WERI-Rb-1 (cell line): ENCODE measurements around the gene RPL9.

ENCODE experiments used
- DNase-seq: peaks from one replicate; pipeline ENCODE4 v3.0.0-alpha.2; 2020
- H3K27ac ChIP-seq: fragments of 250-450 bp; sonication (Bioruptor Pico); 2 replicates; pipeline ENCODE4 v1.5.1; 2020; ENCODE audit warnings: mild to moderate bottlenecking, moderate library complexity
- H3K27me3 ChIP-seq: fragments of 250-450 bp; sonication (Bioruptor Pico); 2 replicates; pipeline ENCODE4 v1.5.1; 2021; ENCODE audit warnings: mild to moderate bottlenecking, low read depth, moderate library complexity; ENCODE audit not compliant: insufficient read depth, severe bottlenecking
- H3K36me3 ChIP-seq: fragments of 250-450 bp; sonication (Bioruptor Pico); 2 replicates; pipeline ENCODE4 v1.5.1; 2020; ENCODE audit warnings: mild to moderate bottlenecking, moderate library complexity
- H3K4me3 ChIP-seq: 2 replicates; pipeline ENCODE4 v1.5.1; 2011; ENCODE audit warnings: low read depth, mild to moderate bottlenecking, control low read depth, low read length
- H3K9me3 ChIP-seq: fragments of 250-450 bp; sonication (Bioruptor Pico); 2 replicates; pipeline ENCODE4 v1.5.1; 2021; ENCODE audit warnings: mild to moderate bottlenecking, moderate library complexity; ENCODE audit not compliant: severe bottlenecking
- TF ChIP-seq, protein P1 (sequence below): IDR thresholded peaks from 2 replicates; pipeline ENCODE4 v1.5.1; 2011; ENCODE audit warnings: low read depth, mild to moderate bottlenecking, control low read depth, inconsistent platforms, low read length

Gene RPL9

DNA sequence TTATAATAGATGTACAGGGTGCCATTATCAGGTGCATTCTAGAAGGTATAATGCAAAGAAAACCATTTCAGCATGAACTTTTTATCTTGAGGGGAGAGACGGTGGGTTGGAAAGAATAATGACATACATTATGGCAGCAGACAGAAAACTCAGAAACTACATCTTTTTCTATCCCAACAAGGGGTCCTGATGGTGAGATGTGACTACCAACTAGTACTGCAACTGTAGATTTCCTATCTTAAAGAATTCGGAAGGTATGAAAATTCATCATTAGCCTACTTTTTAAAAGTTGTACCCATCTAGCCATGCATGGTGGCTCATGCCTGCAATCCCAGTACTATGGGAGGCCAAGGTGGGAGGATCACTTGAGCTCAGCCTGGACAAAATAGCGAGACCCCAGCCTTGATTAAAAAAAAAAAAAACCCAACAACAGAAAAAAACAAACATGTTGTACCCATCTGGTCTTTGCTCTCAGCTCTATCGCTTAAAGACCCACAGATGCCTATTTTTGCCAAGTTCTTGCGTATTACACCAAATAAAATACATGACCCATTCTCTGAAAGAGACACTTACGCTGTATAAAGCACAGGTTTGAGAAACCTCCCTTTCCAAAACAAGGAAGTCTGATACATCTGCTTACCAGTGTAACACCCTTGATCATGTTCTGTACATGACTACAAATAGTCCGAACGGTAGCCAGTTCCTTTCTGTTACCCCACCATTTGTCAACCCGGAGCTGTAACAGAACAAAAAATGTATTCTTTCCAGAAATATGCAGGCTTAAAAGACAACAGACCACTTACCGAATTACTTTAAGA is 1.6 kb downstream of the RPL9 start:
- no peaks in the 10 kb centered on the region for H3K9me3 ChIP-seq
- DNase-seq = no peak
- H3K36me3 ChIP-seq = peaks cover 73% of the 10 kb centered on the region
- no peak overlapping the region; the same call in 1 of the 2 replicates for H3K4me3 ChIP-seq
- H3K27ac ChIP-seq = peak overlapping the region; percentile 89; the same call in 1 of the 2 replicates
- TF ChIP-seq, protein P1, sequence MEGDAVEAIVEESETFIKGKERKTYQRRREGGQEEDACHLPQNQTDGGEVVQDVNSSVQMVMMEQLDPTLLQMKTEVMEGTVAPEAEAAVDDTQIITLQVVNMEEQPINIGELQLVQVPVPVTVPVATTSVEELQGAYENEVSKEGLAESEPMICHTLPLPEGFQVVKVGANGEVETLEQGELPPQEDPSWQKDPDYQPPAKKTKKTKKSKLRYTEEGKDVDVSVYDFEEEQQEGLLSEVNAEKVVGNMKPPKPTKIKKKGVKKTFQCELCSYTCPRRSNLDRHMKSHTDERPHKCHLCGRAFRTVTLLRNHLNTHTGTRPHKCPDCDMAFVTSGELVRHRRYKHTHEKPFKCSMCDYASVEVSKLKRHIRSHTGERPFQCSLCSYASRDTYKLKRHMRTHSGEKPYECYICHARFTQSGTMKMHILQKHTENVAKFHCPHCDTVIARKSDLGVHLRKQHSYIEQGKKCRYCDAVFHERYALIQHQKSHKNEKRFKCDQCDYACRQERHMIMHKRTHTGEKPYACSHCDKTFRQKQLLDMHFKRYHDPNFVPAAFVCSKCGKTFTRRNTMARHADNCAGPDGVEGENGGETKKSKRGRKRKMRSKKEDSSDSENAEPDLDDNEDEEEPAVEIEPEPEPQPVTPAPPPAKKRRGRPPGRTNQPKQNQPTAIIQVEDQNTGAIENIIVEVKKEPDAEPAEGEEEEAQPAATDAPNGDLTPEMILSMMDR = no peak
- H3K27me3 ChIP-seq = no peaks in the 10 kb centered on the region

DNA sequence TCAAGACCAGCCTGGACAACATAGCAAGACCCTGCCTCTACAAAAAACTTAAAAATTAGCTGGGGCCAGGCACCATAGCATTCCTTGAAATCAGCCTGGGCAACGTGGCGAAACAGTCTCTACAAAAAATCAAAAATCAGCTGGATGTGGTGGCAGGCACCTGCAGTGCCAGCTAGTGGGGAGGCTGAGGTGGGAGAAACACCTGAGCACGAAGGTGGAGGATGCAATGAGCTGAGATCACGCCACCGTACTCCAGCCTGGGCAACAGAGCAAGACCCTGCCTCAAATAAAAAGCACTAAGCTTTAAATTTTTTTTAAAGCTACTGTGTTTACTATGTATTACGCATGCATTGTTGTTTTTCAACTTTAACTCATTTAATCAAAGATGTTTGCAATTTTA is 3.2 kb downstream of the RPL9 start:
- TF ChIP-seq, protein P1 = no peak
- no peak overlapping the region for H3K4me3 ChIP-seq
- no peak overlapping the region for H3K27ac ChIP-seq
- no peaks in the 10 kb centered on the region for H3K9me3 ChIP-seq
- no peaks in the 10 kb centered on the region for H3K27me3 ChIP-seq
- peaks cover 77% of the 10 kb centered on the region for H3K36me3 ChIP-seq
- no peak for DNase-seq

DNA sequence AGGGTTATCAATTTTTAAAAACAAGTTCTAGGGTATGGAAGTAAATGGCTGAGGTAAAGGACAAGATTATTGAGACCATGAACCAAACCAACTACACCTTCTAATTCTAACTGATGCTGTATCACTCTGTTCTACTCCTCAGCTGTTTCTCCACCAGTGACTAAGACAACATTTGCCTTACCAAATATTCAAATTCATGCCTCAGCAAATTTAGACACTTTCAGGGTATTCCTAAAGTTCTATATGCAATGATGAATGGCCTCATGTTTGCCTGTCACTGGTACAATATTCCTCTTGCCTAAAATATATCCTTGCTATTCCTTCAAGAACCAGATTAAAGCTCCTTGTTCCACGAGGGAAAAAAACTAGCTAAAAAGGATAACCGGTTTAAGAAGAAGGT is 5.0 kb downstream of the RPL9 start:
- TF ChIP-seq, protein P1 = no peak
- no peak for DNase-seq
- Histone ChIP-seq H3K27ac (no peak overlapping the region), H3K9me3 (no peaks in the 10 kb centered on the region), H3K36me3 (peaks cover 83% of the 10 kb centered on the region), H3K4me3 (no peak overlapping the region), H3K27me3 (no peaks in the 10 kb centered on the region)

DNA sequence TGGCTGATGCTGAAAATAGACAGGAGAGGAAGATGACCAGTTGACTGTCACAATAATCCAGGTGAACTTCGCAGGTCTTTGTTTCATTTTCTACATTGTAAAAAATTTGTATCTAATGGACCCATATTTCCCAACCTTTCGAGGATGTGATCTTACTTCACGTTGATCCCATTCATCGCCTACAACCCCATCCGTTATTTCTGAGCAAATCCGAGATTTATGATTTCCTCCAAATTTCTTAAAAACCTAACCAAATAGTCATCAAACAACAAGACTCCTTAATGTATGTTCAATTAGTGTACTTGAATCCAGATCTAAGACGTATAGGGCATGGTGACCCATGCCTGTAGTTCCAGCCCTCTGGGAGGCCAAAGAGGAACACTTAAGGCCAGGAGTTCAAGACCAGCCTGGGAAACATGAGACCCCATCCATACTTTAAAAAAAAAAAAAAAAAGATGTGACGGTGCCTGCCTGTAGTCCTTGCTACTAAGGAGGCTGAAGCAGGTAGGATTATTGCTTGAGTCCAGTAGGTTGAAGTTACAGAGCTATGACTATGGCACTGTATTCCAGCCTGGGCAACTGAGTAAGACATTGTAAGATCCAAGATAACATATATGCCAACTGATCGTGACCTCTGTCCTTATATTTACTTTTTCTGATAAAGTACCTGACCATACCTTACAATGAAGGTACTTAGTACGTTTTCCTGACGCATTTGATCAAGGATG is 5.7 kb downstream of the RPL9 start:
- Histone ChIP-seq H3K36me3 (peaks cover 82% of the 10 kb centered on the region), H3K27me3 (no peaks in the 10 kb centered on the region), H3K9me3 (no peaks in the 10 kb centered on the region), H3K4me3 (no peak overlapping the region), H3K27ac (no peak overlapping the region)
- TF ChIP-seq, protein P1 = no peak
- no peak for DNase-seq

DNA sequence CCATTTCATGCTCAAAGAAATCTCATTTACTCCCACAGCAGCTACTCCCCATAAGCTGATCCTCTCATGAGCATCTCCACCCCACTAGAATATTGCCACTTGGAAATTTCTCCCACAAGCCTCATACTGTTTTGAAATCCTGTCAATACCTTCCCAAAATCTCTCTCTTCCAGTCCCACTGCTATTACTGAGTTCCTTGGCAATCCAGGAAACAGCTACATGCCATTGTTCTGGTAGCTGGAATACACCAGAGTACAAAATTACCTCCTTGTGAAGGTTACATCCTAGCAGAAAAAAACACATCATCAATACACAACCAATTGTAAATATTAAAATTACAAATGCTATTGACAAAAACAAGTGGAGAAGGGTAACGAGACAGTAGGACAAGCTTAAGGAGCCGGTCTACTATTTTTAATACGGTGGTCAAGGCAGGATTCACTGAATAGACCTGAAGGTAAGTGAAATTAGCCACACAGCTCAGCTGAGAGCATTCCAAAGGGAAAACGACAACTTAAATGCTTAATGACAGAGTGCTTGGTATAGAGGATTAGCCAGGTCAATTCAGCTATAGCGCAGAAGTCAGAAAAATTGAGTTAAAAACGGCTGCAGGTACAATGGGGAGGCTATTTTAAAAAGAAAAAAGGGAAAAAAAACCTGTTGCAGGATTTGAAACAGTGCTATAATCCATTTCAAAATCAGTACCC is 6.4 kb downstream of the RPL9 start:
- H3K4me3 ChIP-seq = no peak overlapping the region
- TF ChIP-seq, protein P1 = no peak
- no peak overlapping the region for H3K27ac ChIP-seq
- H3K27me3 ChIP-seq = no peaks in the 10 kb centered on the region
- no peak for DNase-seq
- peaks cover 80% of the 10 kb centered on the region for H3K36me3 ChIP-seq
- H3K9me3 ChIP-seq = no peaks in the 10 kb centered on the region
